Kidney capillary endothelial cell (primary cell): Measurements from ENCODE around the gene NLRP5.
"Not testable (repeated sequence)": the region's sequence is repeated elsewhere in the genome, so short reads cannot be mapped to it uniquely, and the experiment has no call there.

Experiments
- DNase-seq: peaks from one replicate; pipeline ENCODE4 v3.0.0-alpha.2; 2018; ENCODE audit warnings: low spot score

The NLRP5 gene

GRCh38 chr19:56098731-56099568 is 112.4 kb downstream of the NLRP5 start:
- no peak for DNase-seq

- DNase-seq: no peak
Observed at GRCh38 chr19:56099638-56100539, 113.3 kb downstream of the NLRP5 start.

DNA sequence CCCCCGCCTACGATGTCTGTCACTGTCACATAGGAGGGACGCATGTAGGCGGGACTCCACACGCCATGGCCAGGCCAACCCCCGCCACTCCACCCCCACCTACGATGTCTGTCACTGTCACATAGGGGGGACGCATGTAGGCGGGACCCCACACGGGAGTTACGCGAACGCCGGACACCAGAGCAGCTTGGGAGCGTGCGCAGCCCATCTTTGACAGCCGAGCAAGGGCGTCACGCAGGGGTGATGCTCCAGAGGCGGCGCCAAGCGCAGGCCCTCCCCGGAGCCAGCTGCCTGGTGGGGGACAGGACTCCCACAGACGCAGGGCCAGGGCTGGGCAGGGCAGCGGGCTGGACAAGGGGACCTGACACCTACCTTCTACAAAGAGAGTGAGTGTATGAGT is 114.5 kb downstream of the NLRP5 start:
- DNase-seq: no peak

- no peak for DNase-seq
Observed at GRCh38 chr19:56101746-56102535, 115.4 kb downstream of the NLRP5 start.

- DNase-seq: no peak
Observed at GRCh38 chr19:56103027-56103614, 116.5 kb downstream of the NLRP5 start.

- DNase-seq: no peak
Observed at GRCh38 chr19:56104423-56104822, 117.8 kb downstream of the NLRP5 start.

- no peak for DNase-seq
Observed at GRCh38 chr19:56105090-56105701, 118.6 kb downstream of the NLRP5 start.

DNA sequence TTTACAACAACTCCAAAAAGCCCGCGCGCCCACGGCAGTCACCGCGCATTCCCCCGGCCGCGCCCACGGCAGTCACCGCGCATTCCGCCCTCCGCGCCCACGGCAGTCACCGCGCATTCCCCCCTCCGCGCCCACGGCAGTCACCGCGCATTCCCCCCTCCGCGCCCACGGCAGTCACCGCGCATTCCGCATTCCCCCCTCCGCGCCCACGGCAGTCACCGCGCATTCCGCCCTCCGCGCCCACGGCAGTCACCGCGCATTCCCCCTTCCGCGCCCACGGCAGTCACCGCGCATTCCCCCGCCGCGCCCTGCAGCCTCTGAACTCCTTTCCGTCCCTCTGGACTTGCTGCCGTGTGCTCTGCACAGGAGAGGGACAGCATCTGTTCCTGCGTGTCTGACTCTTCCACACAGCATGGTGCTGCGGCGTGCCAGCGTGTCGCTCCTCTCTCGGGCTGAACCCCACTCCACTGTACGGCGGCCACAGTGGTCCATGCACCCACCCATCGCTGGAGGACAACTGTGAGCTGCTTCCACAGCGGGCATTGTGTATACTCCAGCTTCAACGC is 119.3 kb downstream of the NLRP5 start:
- DNase-seq: not testable (repeated sequence)

DNA sequence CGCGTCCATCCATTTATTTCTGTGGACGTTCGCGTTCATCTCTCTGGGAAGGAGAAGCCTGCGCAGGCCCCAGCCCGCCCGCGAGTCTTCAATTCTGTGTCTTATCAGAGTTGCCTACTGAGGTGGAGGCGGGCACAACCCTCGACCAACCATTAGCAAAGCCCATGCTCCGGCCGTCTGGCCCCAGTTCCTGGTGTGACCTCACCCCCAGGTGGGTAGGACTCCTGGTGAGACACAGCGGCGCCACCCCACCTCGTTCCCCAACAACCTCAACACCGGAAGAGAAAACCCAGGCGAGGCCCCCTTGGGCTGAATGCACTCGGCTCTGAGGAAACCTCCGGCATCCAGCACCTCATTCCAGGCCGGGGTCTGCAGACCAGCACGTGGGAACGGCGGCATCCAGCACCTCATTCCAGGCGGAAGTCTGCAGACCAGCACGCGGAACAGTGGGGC is 119.8 kb downstream of the NLRP5 start:
- no peak for DNase-seq

DNA sequence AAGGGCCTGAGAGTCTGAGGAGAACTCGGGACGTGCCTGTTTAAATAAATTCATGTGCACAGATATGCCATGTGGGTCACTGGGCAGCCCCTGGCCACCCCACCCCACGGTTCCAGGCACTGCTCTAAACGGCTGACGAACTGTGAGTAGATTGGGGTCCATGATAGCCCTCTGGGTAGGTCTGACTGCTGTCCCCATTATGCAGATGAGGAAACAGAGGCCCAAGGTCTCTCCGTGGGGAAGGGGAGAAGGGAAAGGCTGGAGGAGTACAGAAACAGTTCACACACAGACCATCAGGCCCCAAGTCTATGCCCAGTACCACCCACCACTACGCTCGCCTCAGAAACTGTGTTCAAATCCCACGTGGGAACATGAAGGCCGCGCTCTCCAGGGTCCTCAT is 120.4 kb downstream of the NLRP5 start:
- no peak for DNase-seq

- no peak for DNase-seq
Observed at GRCh38 chr19:56107626-56108351, 121.2 kb downstream of the NLRP5 start.

- DNase-seq: no peak
Observed at GRCh38 chr19:56108447-56109195, 122.0 kb downstream of the NLRP5 start.

DNA sequence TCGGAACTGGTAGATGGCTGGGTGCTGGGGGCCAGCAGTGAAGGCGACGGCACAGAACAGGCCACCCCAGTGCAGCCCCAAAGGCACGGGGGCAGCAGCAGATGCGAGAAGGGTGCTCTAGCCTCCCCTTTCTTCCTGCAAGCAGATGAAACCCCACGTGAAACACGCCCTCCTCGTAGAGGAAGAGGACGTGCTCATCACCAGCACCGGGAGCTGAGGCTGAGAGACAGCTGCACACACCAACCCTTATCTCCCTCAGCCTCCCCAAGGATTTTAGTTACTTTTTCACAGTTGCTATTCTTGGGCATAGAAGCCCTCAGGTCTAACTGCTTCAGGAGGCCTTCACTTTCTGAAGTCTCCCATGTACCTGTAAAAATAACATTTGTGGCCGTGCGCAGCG is 122.7 kb downstream of the NLRP5 start:
- DNase-seq: no peak

GRCh38 chr19:56110515-56111448 is 124.2 kb downstream of the NLRP5 start:
- DNase-seq: no peak
